Fibroblast of skin of right quadriceps (primary cell): Measurements from ENCODE around the gene COL3A1.
A peak's percentile ranks its signal among the peaks of the same experiment; 100 is the strongest.

ENCODE experiments used
- DNase-seq: peaks from one replicate; pipeline ENCODE4 v3.0.0-alpha.2; 2013

The COL3A1 gene

GRCh38 chr2:188974164-188974563 lies at the start of gene COL3A1:
Gene COL3A1 (plus strand): TSS chr2:188974373. CDS start chr2:188974490, 117 bp downstream.
- DNase-seq, result peak; percentile 91

- DNase-seq, result no peak
Measured at GRCh38 chr2:188928643-188929042, 45.5 kb upstream of the COL3A1 start.

GRCh38 chr2:188931361-188931760 lies 42.8 kb upstream of the COL3A1 start:
- peak; percentile 25 for DNase-seq

GRCh38 chr2:188937228-188938220 lies 36.6 kb upstream of the COL3A1 start:
- peak; percentile 70 for DNase-seq

- peak; percentile 7 for DNase-seq
Measured at GRCh38 chr2:188940171-188940570, 34.0 kb upstream of the COL3A1 start.

- no peak for DNase-seq
Measured at GRCh38 chr2:188944442-188944841, 29.7 kb upstream of the COL3A1 start.

GRCh38 chr2:188949046-188949818 lies 24.9 kb upstream of the COL3A1 start:
- no peak for DNase-seq

- no peak for DNase-seq
Measured at GRCh38 chr2:188952901-188953300, 21.3 kb upstream of the COL3A1 start.

GRCh38 chr2:188956290-188956689 lies 17.9 kb upstream of the COL3A1 start:
- DNase-seq, result no peak

- DNase-seq, result no peak
Measured at GRCh38 chr2:188956961-188957360, 17.2 kb upstream of the COL3A1 start.

GRCh38 chr2:188957646-188958045 lies 16.5 kb upstream of the COL3A1 start:
- no peak for DNase-seq

GRCh38 chr2:188963741-188964140 lies 10.4 kb upstream of the COL3A1 start:
- DNase-seq, result no peak

GRCh38 chr2:188964976-188965546 lies 9.1 kb upstream of the COL3A1 start:
- no peak for DNase-seq

GRCh38 chr2:188965563-188965962 lies 8.6 kb upstream of the COL3A1 start:
- DNase-seq, result no peak

GRCh38 chr2:188966079-188966571 lies 8.0 kb upstream of the COL3A1 start:
- DNase-seq, result peak; percentile 32

- DNase-seq, result peak; percentile 29
Measured at GRCh38 chr2:188966728-188967440, 7.3 kb upstream of the COL3A1 start.

GRCh38 chr2:188969236-188969635 lies 4.9 kb upstream of the COL3A1 start:
- DNase-seq, result peak; percentile 87

GRCh38 chr2:188969651-188970050 lies 4.5 kb upstream of the COL3A1 start:
- peak; percentile 21 for DNase-seq

- DNase-seq, result peak; percentile 22
Measured at GRCh38 chr2:188970211-188970610, 4.0 kb upstream of the COL3A1 start.

- DNase-seq, result no peak
Measured at GRCh38 chr2:188971432-188971861, 2.7 kb upstream of the COL3A1 start.

- DNase-seq, result no peak
Measured at GRCh38 chr2:188973641-188974040, 532 bp upstream of the COL3A1 start.

GRCh38 chr2:188975497-188976102 lies 1.4 kb downstream of the COL3A1 start:
- peak; percentile 97 for DNase-seq
